PC-3 (cell line): Measurements from ENCODE around the gene NACC2.

Experiments
- EZH2 ChIP-seq: fragments of 300-600 bp; sonication (generic); IDR thresholded peaks from one replicate; pipeline ENCODE4 v1.6.1; 2017; ENCODE audit warnings: antibody characterized with exemption, mild to moderate bottlenecking, low read length; ENCODE audit not compliant: unreplicated experiment
- EZH2phosphoT487 ChIP-seq: fragments of 300-600 bp; sonication (generic); IDR thresholded peaks from 2 replicates; pipeline ENCODE4 v1.6.1; 2018; ENCODE audit warnings: mild to moderate bottlenecking, antibody characterized with exemption, low read length, borderline replicate concordance
- TF ChIP-seq, protein P1 (sequence below): fragments of 300-600 bp; sonication (generic); conservative IDR thresholded peaks from 2 replicates; pipeline ENCODE4 v1.5.1; 2017; ENCODE audit warnings: antibody characterized with exemption, low read depth, mild to moderate bottlenecking, low read length

DNA sequence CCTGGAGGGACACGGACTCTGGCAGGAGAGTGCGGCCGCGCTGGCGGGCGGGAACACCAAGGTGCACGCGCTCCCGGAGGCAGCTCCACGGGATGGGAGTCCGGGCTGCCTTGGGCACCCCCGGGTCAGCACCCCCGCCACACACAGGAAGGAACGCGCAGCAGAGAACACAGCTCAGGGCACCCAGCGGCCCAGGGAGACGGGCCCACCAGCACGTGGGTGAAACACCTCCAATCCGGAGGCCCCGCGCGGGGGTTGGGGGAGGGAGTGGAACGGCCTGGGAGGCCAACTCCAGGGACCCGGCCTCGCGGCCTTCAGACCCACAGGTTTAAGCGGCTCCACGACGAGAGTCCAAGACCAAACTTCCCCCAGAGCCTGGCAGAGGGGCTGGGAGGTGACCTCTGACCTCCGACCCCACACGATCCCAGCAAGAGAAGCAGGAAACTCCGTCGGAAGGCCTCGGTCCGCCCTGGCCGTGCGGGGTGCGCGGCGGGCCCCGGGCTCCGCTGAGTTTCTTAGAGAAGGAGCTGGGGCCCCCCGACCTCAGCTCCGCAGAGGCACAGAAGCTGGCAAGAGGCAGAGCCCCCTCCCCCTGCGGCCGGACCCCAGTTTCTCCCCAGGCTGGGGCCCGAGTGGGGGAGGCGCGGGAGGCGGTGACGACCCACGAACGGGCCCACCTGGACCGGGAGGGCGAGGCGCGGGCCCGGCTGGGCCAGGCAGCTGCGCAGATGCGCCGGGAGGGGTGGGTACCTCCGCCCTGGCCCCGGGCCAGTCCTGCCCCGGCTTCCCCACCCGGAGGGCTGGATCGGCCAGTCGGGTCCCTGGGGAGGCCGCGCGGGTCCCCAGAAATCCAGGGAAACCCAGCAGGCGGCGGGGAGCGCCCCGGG, 851 bp downstream of the NACC2 start:
- TF ChIP-seq, protein P1, sequence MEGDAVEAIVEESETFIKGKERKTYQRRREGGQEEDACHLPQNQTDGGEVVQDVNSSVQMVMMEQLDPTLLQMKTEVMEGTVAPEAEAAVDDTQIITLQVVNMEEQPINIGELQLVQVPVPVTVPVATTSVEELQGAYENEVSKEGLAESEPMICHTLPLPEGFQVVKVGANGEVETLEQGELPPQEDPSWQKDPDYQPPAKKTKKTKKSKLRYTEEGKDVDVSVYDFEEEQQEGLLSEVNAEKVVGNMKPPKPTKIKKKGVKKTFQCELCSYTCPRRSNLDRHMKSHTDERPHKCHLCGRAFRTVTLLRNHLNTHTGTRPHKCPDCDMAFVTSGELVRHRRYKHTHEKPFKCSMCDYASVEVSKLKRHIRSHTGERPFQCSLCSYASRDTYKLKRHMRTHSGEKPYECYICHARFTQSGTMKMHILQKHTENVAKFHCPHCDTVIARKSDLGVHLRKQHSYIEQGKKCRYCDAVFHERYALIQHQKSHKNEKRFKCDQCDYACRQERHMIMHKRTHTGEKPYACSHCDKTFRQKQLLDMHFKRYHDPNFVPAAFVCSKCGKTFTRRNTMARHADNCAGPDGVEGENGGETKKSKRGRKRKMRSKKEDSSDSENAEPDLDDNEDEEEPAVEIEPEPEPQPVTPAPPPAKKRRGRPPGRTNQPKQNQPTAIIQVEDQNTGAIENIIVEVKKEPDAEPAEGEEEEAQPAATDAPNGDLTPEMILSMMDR, result no peak
- TF ChIP-seq EZH2 (no peak), EZH2phosphoT487 (no peak)
